ENCODE results near the gene CDH22.
A peak's percentile ranks its signal among the peaks of the same experiment; 100 is the strongest.

Gene CDH22

GRCh38 chr20:46308258-46309157 lies at the start of gene CDH22:
Gene CDH22 (minus strand): TSS chr20:46308498. CDS start chr20:46251294, 57,204 bp downstream.
- peak; percentile 18 for DNase-seq

- DNase-seq: no peak
Measured at GRCh38 chr20:46357030-46357514, 48.8 kb upstream of the CDH22 start.

GRCh38 chr20:46356195-46357029 lies 48.1 kb upstream of the CDH22 start:
- no peak for DNase-seq

GRCh38 chr20:46355778-46356177 lies 47.5 kb upstream of the CDH22 start:
- DNase-seq: no peak

GRCh38 chr20:46354920-46355654 lies 46.8 kb upstream of the CDH22 start:
- DNase-seq: no peak

- no peak for DNase-seq
Measured at GRCh38 chr20:46354207-46354555, 45.9 kb upstream of the CDH22 start.

- no peak for DNase-seq
Measured at GRCh38 chr20:46353500-46354206, 45.4 kb upstream of the CDH22 start.

- no peak for DNase-seq
Measured at GRCh38 chr20:46352370-46352938, 44.2 kb upstream of the CDH22 start.

GRCh38 chr20:46351357-46352058 lies 43.2 kb upstream of the CDH22 start:
- DNase-seq: no peak

- DNase-seq: no peak
Measured at GRCh38 chr20:46350986-46351267, 42.6 kb upstream of the CDH22 start.

- DNase-seq: no peak
Measured at GRCh38 chr20:46350201-46350985, 42.1 kb upstream of the CDH22 start.

- DNase-seq: peak; percentile 12
Measured at GRCh38 chr20:46349742-46350056, 41.4 kb upstream of the CDH22 start.

- no peak for DNase-seq
Measured at GRCh38 chr20:46349035-46349741, 40.9 kb upstream of the CDH22 start.

GRCh38 chr20:46347841-46348803 lies 39.8 kb upstream of the CDH22 start:
- DNase-seq: peak; percentile 28

GRCh38 chr20:46346770-46347169 lies 38.5 kb upstream of the CDH22 start:
- DNase-seq: no peak

GRCh38 chr20:46344488-46345162 lies 36.3 kb upstream of the CDH22 start:
- no peak for DNase-seq

- no peak for DNase-seq
Measured at GRCh38 chr20:46343975-46344357, 35.7 kb upstream of the CDH22 start.

GRCh38 chr20:46343348-46343974 lies 35.2 kb upstream of the CDH22 start:
- no peak for DNase-seq
